ENCODE measurements around the gene PSME1.

The PSME1 gene

GRCh38 chr14:24135834-24136683 is at the start of gene PSME1:
Gene PSME1 (plus strand): TSS chr14:24136194. CDS start chr14:24136263, 69 bp downstream.
- DNase-seq = peak; percentile 88

- no peak for DNase-seq
Observed at GRCh38 chr14:24087004-24087403, 49.0 kb upstream of the PSME1 start.

- no peak for DNase-seq
Observed at GRCh38 chr14:24088095-24088494, 47.9 kb upstream of the PSME1 start.

GRCh38 chr14:24089890-24090289 is 46.1 kb upstream of the PSME1 start:
- no peak for DNase-seq

GRCh38 chr14:24092110-24092504 is 43.9 kb upstream of the PSME1 start:
- DNase-seq = no peak

GRCh38 chr14:24092505-24093206 is 43.3 kb upstream of the PSME1 start:
- DNase-seq = no peak

- no peak for DNase-seq
Observed at GRCh38 chr14:24093207-24093900, 42.6 kb upstream of the PSME1 start.

GRCh38 chr14:24093901-24094840 is 41.8 kb upstream of the PSME1 start, which contains the start of gene PCK2:
Gene PCK2 (plus strand): TSS chr14:24094311. CDS start chr14:24094406, 95 bp downstream.
- DNase-seq = peak; percentile 84

GRCh38 chr14:24094841-24095270 is 41.1 kb upstream of the PSME1 start:
- DNase-seq = no peak

GRCh38 chr14:24095271-24096068 is 40.5 kb upstream of the PSME1 start:
- DNase-seq = peak; percentile 27

- no peak for DNase-seq
Observed at GRCh38 chr14:24096545-24097181, 39.3 kb upstream of the PSME1 start.

- no peak for DNase-seq
Observed at GRCh38 chr14:24098229-24098926, 37.6 kb upstream of the PSME1 start.

- no peak for DNase-seq
Observed at GRCh38 chr14:24098927-24099813, 36.8 kb upstream of the PSME1 start.

GRCh38 chr14:24100197-24100981 is 35.6 kb upstream of the PSME1 start:
- DNase-seq = no peak

- DNase-seq = no peak
Observed at GRCh38 chr14:24100982-24101494, 35.0 kb upstream of the PSME1 start.

- no peak for DNase-seq
Observed at GRCh38 chr14:24102357-24103048, 33.5 kb upstream of the PSME1 start.

- no peak for DNase-seq
Observed at GRCh38 chr14:24103451-24103850, 32.5 kb upstream of the PSME1 start.

Measured in NCI-H2227 treated with DMSO at 0.1 percent for 48 hours (cell line).